GM12892 (cell line): Measurements from ENCODE around the gene ABCC1.

Source experiments
- POLR2A ChIP-seq: IDR thresholded peaks from 2 replicates; pipeline ENCODE4 v1.6.1; 2011; ENCODE audit warnings: low read depth, low read length, control low read depth
- POLR2AphosphoS5 ChIP-seq: IDR thresholded peaks from 2 replicates; pipeline ENCODE4 v1.6.1; 2011; ENCODE audit warnings: low read depth, low read length, control low read depth

DNA sequence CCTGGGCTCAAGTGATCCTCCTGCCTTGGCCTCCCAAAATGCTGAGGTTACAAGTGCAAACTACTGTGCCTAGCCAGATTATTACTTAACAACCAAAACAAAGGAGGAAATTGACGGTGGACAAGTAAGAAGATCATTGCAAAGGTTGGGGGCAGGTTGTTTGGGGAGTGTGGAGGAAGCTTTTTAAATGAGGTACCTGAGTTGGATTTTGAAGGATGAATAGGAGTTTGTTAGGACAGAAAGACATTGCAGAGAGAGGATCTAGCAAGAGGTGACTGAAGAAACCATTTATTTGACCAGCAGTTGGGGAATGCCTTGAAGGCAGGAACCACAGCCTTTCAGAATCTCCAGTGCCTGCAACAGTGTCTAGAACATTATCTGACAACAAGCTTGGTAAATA, 51.3 kb downstream of the ABCC1 start:
- TF ChIP-seq POLR2AphosphoS5, result no peak
- no peak for TF ChIP-seq POLR2A
